CD4-positive, alpha-beta T cell treated with Interleukin-2 at 100 ng/mL for 4 hours (primary cell): ENCODE data around the gene LAMTOR1.
"Not testable (repeated sequence)": the region's sequence is repeated elsewhere in the genome, so short reads cannot be mapped to it uniquely, and the experiment has no call there.

ENCODE experiments used
- DNase-seq: peaks from one replicate; pipeline ENCODE4 v3.0.0-alpha.2; 2020; ENCODE audit warnings: low spot score

LAMTOR1 gene

DNA sequence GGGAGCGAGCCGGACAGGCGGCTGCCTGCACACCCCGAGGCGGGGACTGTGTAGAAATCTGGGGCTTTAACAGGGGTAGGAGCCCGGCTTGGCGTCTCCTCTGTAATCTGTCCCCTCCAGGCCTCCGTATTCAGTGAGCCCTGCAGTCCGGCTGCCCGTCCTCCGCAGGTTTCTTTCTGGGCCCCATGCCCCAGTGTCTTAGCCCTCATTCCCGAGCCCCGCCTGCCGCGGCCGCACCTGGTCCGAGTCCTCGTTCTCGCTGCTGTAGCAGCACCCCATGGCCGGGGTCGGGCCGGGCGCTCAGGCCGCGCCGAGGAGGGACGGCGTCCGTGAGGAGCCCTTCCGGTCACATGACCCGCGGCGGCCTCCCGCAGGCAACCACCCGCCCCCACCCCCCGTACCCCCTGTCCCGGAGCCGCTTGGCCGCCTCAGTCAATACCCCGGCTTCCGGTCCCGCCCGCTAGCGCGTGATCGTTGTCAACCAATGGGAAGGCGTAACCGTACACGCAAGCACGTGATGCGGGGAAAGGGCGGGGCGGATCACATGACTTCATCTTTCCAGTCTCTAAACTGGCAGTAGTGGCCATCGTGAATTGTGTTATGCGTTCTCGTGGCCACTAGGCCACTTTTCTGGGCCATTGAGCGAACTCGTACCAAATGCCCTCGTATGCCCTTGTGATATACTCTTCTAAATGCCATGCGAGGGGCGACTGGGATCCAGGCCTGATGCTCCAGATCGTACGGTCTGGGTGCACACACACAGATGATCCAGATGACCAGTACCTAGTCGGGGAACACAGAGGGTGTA is at the start of gene LAMTOR1:
Gene LAMTOR1, minus strand, starts transcription at position 352 of the 808 bp plus-strand sequence. Its CDS starts 73 bp downstream, at position 279.
- DNase-seq = peak; percentile 98

DNA sequence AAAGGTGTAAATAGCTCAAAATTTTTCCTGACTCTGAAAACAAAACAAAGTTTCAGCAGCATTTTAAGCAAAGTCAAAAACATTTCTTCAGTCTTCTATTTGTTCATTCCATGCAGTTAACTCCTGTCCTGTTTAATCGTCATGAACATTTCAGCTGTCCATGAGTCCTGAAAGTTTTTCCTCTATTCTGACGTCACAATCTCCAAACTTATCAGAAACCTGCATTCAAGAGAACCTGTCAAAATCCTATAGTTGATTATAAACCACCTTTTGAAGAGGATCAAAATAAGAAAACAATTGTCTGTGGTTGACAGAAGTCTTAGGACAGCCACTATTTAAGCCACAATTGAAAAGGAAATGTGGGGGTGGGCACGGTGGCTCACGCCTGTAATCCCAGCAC is 47.8 kb upstream of the LAMTOR1 start:
- DNase-seq = no peak

DNA sequence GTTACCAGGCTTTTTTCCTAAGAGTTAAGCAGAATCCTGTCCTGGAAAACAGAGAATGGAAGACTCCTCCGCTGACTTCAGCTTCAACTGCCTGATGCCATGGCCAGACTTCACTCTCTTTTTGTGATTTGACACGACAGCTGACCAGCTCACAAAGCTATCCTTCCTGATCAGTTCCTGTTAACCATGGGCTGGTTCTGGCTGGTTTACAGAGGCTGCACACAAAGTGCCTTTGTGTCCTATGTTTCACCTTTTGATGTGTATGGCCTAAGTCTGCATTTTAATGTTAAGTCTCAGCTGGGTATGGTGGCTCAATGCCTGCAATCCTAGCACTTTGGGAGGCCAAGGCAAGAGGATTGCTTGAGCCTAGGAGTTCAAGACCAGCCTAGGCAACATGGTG is 43.5 kb upstream of the LAMTOR1 start:
- DNase-seq = no peak

DNA sequence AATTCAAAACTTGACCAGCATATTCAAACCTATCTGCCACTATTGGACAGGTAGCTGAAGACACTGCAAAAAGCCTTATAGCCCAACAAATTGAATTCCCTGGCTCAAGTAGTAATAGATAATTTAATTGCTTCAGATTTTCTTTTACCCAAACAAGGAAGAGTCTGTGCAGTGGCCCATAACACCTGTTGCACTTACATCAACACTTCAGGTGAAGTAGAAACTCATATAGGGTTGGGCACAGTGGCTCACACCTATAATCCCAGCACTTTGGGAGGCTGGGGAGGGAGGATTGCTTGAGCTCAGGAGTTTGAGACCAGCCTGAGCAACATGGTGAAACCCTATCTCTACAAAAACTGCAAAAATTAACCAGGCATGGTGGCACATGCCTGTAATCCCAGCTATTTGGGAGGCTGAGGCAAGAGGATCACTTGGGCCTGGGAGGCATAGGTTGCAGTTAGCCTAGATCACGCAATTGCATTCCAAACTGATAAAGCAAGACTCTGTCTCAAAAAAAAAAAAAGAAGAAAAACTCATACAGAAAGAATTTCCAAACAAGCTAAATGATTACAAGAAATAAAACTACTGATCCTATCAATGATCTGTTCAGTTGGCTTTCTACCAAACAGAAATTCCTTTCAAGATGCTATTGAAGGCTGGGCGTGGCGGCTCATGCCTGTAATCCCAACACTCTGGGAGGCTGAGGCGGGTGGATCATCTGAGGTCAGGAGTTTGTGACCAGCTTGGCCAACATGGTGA is 41.9 kb upstream of the LAMTOR1 start:
- no peak for DNase-seq

DNA sequence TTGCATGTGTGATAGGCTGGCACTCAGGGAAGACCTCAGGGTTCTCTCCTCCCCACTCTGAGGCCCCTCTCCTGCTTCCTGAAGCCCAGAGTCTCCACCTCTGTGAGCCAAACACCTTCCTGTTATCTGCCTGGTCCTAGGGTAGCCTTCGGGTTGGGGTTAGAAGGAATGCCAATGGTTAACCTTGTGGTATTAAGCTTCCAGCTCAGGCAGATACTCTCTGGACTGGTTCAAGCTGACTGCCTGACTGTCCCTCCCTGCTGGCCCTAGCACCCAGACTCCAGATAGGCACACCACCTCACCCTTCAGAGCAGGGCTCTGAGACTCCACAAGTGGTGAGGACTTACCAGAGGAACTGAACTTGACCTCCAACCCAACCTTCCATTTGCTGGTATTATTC is 39.4 kb upstream of the LAMTOR1 start:
- not testable (repeated sequence) for DNase-seq

DNA sequence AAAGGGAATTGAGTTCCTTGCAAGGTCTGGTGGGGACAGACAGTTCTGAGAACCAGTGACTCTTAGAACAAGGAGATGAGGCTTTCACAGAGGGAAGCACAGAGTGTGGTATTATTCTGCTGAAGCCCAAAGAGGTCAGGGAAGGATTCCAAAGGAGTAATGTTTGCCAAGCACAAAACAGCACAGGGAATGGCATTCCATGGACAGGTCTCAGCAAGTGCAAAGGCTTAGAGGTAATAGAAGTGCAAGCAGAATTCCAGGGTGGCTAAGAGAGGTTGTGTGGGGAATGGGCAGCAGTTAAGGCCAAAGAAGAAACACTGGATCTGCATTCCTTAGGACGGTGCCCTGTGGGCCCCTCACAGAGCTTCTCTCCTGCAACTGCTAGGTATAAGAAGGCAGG is 39.0 kb upstream of the LAMTOR1 start:
- DNase-seq = not testable (repeated sequence)

DNA sequence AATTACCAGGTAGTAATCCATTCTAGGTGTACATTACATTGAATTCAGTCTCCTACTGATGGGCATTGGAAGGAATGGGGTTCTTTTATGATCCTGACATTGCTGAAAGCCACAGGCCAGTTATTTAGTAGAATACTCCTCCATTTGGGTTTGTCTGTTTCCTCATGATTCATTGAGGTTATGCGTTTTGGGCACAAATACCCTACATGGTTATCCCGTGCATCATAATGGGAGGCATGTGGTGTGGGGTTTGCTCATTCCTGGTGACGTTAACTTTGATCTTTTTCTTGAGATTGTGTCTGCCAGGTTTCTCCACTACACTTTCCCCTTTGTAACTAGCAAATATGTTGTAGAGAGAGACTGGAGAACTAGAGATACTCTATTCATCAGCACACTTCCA is 38.0 kb upstream of the LAMTOR1 start:
- peak; percentile 17 for DNase-seq

DNA sequence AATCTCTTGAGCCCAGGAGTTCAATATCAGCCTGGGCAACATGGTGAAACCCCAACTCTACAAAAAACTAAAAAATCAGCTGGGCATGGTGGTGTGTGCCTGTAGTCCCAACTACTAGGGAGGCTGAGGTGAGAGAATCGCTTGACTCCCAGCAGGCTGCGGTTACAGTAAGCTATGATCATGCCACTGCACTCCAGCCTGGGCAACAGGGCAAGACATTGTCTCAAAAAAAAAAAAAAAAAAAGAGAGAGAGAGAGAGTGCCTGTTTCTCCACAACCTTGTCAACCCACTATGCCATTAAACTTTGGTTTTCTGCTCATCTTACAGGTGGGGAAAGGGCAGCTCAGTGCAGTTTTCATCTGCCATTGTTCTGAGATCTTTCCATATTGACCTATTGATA is 37.6 kb upstream of the LAMTOR1 start:
- no peak for DNase-seq

DNA sequence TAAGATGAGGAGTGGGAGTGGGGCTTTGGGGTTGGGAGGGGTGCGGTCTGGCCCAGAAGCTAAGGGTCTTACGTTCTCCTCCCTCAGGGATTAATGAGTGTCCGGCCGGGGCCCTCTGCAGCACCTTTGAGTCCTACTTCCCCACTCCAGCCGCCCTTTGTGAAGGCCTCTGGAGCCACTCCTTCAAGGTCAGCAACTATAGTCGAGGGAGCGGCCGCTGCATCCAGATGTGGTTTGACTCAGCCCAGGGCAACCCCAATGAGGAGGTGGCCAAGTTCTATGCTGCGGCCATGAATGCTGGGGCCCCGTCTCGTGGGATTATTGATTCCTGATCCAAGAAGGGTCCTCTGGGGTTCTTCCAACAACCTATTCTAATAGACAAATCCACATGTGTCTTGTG is 36.4 kb upstream of the LAMTOR1 start:
- no peak for DNase-seq

DNA sequence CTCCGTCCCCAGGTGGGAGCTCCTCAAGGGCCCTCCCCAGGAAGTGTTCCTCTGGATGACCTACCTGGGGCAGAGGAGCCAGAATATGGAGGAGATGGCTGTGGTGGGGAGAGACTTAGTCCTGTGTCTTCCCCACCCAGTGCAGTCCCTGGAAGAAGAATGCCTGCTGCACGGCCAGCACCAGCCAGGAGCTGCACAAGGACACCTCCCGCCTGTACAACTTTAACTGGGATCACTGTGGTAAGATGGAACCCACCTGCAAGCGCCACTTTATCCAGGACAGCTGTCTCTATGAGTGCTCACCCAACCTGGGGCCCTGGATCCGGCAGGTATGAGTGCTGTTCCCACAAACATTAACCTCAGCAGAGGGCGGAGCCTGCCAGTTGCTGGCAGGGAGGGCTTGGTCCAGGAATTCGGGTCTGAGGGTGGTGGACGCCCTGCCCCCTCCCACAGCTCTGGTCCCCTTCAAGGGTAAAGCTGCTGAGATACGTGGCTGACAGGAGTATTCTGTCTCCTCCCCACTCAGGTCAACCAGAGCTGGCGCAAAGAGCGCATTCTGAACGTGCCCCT is 35.8 kb upstream of the LAMTOR1 start:
- no peak for DNase-seq

DNA sequence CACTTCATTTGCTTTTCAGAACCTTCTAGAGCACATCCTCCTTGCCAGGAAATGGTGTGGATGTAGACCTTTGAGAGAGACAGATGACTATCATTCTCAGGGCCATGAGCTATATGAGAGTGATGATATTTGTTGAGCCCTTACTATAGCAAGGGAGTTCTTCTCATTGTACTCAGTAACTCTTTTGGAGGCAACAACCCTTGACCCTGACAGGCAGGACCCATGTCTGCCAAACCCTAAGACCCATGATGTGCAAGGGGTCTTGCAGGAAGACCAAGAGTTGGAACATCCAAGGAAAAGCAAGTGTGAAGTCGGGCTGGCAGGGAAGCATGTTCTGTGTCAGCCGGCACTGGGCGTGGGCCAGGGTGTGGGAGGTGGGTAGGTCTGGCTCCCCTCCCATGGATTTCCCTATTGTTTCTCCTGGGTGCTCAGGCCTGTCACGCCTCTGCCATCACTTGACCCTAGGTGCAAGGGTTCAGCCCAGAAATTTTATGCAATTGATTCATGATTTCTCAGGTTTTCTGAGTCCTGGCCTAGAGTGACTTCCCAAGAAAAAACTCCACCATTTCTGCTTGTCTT is 33.7 kb upstream of the LAMTOR1 start:
- DNase-seq = no peak

DNA sequence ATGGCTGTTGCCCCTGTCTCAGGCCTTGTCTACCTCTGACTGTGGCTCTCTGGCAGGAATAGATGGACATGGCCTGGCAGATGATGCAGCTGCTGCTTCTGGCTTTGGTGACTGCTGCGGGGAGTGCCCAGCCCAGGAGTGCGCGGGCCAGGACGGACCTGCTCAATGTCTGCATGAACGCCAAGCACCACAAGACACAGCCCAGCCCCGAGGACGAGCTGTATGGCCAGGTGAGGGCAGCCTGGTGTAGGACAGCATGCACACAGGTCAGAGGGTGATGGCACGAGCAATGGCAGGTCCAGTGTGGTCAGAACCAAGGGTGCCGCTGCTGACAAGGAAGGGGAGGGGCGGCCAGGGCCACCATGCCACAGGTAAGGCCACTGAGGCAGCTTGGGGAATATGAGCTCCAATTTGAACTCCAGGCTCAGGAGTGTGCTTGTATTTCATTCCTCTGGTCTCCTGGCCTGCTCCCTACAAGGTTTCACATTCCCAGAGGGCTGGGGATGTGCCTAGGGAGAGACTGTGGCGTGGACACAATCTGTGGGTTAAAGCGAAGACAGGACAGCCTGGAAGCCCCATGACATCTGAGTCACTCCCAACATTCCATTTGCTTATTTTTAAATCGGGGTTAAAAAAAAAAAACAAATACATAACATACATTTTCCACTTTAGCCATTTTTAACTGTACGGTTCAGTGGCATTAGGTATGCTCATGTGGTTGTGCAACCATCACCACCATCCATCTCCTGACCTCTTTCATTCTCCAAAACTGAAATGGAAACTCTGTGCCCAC is 33.0 kb upstream of the LAMTOR1 start:
- no peak for DNase-seq

DNA sequence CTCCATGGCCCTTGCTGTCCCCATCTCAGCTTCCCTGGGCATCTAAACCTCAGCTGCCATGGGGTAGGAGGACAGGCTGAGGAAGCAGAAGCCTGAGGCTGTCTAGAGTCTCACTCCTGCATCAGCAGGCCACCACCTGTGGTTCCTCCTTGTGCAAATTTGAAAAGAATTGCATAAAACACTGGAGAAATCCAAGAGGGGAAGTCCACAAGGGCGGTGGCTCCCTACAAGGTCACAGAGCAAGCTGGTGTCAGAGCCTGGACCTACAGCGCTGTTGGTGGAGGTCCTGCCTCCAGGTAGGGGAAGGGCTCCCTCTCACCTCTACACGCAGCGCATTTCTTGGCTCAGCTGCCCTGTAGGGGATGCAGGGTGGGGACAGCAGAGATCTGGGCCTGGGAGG is 32.4 kb upstream of the LAMTOR1 start, which contains the start of gene FOLR3:
Gene FOLR3, plus strand, starts transcription at position 253 of the 400 bp plus-strand sequence. CDS start 228 bp downstream, outside the sequence.
- not testable (repeated sequence) for DNase-seq

DNA sequence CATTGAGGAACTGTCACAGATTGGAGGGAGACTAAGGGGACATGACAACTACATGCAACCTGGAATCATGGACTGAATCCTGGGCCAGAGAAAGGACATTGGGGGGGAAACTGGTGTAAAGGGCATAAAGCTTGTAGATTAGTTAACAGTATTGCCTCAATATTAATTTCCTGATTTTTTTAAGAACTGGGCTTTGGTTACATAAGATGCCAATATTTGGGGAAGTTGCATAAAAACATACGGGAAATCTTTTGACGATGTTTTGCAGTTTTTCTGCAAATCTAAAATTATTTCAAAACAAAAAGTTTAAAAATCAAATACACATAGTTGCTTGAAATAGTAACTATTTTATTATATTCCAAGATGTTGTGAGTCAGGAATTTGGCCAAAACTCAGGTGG is 29.5 kb upstream of the LAMTOR1 start:
- DNase-seq = no peak

DNA sequence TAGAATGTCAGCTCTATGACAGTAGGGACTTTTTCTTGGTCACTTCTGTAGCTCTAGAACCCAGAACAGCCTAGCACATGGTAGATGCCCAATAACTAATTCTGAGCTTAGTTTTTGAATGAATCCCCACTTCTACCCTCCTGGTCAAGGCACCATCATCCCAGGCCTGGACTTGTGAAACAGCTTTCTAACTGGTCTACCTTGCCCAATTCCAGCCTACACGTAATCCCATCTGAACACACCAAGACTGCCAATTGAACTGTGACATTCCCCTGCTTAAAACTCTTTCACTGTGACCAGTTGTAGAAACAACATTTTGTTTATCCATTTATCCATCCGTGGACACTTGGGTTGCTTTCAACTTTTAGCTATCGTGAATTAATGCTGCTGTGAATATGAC is 26.3 kb upstream of the LAMTOR1 start:
- no peak for DNase-seq

DNA sequence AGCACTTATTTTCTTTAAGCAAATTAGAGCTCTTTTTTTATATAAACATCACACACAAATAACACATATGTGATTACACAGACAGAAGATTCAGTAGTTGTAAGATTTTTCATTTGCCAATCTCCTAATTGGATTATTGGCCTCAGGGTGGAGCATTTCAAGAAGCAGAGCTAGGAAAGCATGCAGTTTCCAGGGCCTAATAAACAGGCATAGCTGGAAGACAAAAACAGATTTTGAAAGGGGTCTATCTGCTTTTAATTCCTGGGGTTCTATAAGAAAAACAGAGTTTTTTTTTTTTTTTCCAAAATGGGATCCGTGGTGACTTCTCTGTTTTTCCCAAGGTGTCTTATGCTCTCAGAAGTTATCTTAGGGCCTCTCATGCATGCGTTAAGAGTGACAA is 24.8 kb upstream of the LAMTOR1 start:
- DNase-seq = no peak

DNA sequence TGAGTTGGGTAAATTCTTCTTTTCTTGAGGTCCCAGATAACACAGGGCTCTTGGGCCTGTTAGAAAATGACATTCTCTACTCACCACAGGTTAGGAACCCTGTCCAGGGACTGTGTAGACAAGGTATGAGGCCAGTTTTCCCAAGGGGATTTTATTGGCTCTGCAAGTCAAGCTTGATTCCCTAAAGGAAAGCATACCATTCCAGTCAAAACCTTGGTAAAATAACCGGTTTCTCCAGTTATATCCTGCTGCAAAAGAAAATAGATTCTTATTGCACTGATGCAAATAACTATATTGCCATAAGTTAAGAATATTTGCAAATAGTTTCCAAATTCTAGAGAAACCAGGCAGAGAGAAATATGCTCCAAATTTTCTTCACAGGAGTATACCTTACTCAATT is 22.9 kb upstream of the LAMTOR1 start:
- DNase-seq = no peak

DNA sequence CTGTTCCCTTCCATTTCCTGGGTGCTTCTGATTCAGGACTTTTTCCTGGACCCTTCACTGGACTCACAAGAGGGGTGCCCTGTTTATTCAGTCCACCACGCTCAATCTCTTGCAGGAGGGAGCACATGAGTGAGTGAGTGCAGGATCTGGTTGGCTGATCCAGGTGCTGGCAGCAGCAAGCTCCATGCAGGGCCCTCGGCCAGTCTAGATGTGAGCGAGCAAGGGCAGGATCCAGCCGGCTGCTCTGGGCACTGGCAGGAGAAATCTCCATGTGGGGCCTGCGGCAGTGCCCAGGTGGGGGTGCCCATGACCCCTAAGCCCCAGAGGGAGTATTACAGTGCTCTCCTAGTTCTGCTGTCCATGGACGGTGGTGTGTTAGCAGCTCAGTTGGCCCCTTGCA is 20.9 kb upstream of the LAMTOR1 start:
- no peak for DNase-seq

DNA sequence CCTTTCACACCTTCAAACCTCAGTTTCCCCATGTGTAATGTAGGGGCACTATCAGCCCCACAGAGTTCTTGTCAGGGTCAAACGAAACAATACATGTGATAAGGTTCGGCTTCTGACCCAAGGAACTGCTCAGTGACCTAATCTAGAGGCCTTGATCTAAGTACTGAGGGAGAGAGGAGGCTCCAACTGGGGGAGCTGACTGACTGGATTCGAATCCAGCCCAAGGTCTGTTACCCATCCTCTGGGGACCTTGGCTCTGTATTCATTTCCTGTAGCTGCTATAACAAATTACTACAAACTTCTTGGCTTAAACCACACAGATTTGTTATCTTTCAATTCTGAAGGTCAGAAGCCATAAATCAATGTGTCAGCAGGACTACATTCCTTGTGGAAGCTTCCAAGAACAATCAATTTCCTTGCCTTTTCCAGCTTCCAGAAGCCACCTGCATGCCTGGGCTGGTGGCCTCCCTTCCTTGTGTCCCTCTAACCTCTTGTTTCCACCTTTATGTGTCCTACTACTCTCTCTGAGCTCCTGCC is 20.1 kb upstream of the LAMTOR1 start:
- no peak for DNase-seq

DNA sequence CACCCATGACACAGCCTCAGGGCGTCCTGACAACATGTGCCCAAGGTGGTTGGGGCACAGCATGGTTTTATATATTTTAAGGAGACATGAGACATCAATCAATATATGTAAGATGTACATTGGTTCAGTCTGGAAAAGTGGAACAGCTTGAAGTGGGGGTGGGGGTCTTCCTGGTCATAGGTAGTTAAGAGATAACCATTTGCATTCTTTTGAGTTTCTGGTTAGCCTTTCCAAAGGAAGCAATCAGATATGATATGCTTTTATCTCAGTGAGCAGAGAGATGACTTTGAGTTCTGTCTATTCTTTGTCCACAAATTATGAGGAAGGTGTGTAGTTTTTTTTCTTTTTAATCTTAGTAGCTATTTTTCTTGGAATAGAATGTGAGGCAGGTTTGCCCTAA is 19.5 kb upstream of the LAMTOR1 start:
- DNase-seq = no peak

DNA sequence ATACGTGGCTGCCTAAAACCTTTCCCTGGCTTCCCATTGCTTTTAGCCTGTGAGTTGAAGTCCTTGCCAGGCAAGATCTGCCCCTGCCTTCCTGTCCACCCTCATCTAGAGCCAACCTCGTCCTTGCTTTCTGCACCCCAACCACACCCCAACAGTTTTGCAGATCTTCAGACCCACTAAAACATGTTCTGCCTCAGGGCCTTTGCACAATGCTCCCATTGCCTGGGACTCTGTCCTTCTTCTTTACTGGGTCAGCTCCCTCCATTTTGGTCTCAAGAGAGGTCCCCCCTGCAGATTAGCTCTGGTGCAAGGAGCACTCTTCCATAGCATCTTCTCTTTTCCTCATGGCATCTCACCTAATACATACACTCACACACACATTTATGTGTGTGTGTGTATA is 17.8 kb upstream of the LAMTOR1 start:
- DNase-seq = no peak

DNA sequence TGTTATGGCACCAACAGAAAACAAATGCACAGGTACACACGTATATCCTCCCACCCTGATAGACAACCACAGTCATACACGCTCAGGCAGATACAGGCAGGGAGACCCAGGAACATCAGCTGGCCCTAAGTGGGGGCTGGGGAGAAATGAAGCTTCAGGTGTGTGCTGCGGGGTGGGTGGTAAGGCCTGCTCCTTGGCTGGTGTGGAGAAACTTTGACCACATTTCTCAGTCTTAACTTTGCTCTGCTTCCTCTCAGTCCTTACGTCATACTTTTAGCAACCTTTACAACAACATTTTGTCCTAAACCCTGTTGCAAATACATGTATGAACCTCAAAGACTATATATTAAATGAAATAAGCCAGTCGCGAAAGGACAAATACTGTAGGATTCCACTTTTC is 16.1 kb upstream of the LAMTOR1 start:
- no peak for DNase-seq
